Measurements from ENCODE around the gene NSMF.
A peak's percentile ranks its signal among the peaks of the same experiment; 100 is the strongest.
"Not testable (repeated sequence)": the region's sequence is repeated elsewhere in the genome, so short reads cannot be mapped to it uniquely, and the experiment has no call there.

Gene NSMF

GRCh38 chr9:137410236-137410890 lies 48.8 kb downstream of the NSMF start:
- DNase-seq, result not testable (repeated sequence)

GRCh38 chr9:137409515-137409914 lies 49.6 kb downstream of the NSMF start:
- DNase-seq, result no peak

GRCh38 chr9:137408651-137409405 lies 50.3 kb downstream of the NSMF start:
- no peak for DNase-seq

GRCh38 chr9:137407590-137408300 lies 51.4 kb downstream of the NSMF start:
- DNase-seq, result peak; percentile 73

GRCh38 chr9:137406876-137407589 lies 52.1 kb downstream of the NSMF start:
- peak; percentile 83 for DNase-seq

GRCh38 chr9:137406085-137406760 lies 52.9 kb downstream of the NSMF start:
- no peak for DNase-seq

GRCh38 chr9:137405677-137406081 lies 53.5 kb downstream of the NSMF start:
- no peak for DNase-seq

GRCh38 chr9:137404961-137405567 lies 54.1 kb downstream of the NSMF start:
- no peak for DNase-seq

- DNase-seq, result no peak
Measured at GRCh38 chr9:137403269-137403668, 55.9 kb downstream of the NSMF start.

GRCh38 chr9:137402746-137403145 lies 56.4 kb downstream of the NSMF start:
- no peak for DNase-seq

- DNase-seq, result no peak
Measured at GRCh38 chr9:137398561-137399468, 60.3 kb downstream of the NSMF start.

GRCh38 chr9:137397675-137398423 lies 61.3 kb downstream of the NSMF start:
- no peak for DNase-seq

All from right hindlimb (tissue), 1 donor.